CD4-positive, alpha-beta T cell treated with Interleukin-17A for 1 hour (primary cell): ENCODE measurements around the gene MOB3A.

Source experiments
- DNase-seq: peaks from one replicate; pipeline ENCODE4 v3.0.0-alpha.2; 2020

Gene MOB3A

GRCh38 chr19:2122982-2123381 is 26.9 kb upstream of the MOB3A start:
- DNase-seq, result no peak

GRCh38 chr19:2122251-2122650 is 26.1 kb upstream of the MOB3A start:
- DNase-seq, result no peak

DNA sequence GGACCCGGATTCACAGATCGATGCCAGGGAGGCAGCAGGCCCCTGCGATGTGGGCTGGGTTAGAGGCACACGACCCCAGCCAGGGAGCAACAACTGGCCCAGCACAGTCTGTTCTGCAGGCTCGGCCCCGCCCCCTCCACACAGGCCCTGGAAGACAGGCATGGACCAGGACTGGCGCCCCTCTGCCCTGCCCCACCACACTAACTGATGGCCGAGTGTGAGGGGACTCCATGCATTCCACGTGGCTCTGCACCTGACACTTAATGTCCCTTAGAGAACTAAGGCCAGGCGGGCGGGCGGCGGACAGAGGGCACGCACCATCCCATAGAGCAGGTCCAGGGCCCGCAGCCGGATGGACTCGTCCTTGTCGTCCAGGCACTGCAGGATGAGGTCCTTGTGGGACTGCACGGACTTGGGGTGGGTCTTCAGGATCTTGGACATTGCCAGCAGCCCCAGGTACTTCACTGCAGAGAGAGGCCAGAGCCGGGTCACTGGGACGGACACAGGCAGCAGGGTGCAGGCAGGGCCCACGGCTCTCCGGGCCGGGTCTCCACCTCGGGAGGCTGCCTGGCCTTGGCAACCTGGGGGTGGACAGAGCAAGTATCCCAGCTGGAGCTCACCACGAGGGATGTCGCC is 25.4 kb upstream of the MOB3A start:
- no peak for DNase-seq

DNA sequence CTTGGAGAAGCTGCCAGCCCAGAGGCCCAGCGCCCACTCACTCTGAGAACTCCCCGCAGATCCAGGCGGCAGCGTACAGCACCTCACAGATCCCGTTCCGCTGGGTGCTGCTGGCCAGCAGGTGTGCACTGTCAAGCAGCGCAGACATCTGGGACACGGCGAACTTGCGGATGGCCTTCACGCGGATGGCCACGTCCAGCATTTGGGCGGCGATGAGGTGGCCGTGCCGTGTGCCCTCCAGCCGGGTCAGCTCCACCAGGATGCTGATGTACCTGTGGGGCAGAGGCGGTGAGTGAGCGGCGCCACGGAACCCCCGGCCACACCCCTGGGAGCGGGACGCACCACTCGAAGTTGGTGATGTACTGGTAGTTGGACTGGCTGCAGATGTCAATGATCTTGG is 24.7 kb upstream of the MOB3A start:
- no peak for DNase-seq

DNA sequence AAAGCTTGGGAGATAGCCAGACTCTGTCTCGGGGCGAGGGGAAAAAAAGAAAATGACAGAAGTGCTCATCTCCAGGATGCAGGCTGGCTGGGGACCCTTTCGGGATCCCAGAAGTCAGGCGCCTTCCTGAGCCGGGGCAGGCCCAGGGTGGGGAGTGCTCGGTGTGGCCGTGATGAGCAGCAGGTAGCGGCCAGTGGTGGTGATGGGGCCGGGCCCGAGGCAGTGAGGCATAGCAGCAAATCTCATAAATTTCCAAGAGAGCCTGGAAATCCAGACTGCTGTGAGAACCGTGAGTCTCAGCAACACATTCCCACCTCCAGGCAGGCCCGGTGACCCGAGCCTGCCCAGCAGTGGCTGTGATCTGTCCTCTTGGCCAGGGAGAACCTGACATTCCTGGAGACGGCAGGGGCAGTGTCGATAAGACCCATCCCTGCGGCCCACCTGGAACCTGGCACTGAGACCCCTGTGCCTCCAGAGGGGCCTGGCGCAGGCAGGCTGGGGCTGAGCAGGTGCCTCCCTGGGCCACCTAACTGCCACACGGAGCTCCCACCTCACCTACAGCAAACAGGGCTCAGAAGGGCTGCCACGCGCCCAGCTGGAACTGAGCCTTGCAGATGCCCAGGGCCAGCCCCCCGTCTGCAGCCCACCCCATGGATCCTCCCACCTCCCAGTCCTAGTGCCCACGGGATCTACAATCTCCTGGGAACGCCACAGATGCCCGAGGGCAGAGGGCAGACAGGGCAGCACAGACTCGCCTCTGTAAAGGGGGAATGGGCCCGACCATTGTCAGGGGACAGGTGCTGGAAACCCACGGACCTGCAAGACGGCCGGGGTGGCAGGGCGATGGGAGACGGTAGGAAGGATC is 24.0 kb upstream of the MOB3A start:
- DNase-seq, result no peak

GRCh38 chr19:2118438-2118837 is 22.3 kb upstream of the MOB3A start:
- DNase-seq, result no peak

GRCh38 chr19:2117215-2117960 is 21.3 kb upstream of the MOB3A start:
- no peak for DNase-seq

- no peak for DNase-seq
Observed at GRCh38 chr19:2116507-2116906, 20.4 kb upstream of the MOB3A start.

DNA sequence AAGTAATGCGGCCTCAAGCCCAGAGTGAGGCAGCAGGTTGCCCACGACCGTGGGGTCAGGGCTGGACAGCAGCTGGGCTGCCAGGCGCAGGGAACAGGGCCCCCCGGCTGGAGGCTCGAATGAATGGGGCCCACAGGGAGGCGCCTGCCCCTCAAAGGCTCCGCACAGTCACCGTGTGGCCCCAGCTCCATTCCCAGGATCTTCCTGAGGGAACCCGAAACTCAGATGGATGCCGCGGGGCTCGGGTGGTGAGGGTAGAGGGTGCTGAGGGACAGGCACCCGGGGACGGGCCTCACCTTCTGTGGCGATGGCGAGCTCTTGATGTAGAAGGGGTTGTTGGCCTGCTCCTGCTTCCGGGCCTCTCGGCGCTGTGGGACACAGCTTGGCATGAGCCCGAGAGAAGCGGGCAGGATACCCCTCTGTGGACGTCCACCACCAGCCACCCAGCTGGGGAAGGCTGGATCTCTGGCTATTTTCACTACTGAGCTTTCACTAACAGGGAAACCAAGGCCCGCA is 19.8 kb upstream of the MOB3A start:
- no peak for DNase-seq

DNA sequence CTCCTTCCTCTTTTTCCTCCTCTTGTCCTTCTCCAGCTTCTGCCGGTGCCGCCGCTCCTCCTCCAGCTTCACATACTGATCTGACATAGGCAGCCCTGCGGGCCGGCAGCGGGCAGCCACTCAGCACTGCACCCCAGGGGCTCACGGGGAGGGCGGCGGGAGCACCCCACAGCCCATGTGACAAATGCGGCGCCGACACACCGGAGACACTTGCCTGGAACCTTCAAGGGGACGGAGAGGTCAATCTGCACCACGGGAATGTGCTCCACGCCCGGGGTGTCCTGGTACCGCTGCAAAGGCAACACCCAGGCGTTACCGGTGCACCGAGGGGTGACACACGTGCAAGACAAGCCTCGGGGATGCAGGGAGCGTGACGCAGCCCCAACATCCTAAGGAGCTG is 19.2 kb upstream of the MOB3A start:
- no peak for DNase-seq

DNA sequence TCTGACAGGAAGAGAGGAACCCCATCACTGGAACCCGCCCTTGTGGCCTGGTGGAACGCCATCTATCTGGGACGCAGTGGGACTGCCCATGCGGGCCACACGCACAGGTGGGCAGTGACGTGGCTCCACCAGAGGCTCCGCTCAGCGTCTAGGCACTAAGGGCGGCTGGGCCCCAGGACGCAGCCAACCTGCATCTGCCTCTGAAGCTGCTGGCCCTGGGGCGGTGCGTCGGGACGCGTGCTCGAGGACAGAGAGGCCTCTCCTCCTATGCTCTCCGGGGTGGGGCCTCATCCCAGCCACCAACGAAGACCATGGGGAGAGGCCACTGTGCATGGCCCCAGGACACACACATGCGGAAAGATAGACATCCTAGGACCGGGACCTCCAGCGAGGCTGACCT is 18.7 kb upstream of the MOB3A start:
- no peak for DNase-seq

DNA sequence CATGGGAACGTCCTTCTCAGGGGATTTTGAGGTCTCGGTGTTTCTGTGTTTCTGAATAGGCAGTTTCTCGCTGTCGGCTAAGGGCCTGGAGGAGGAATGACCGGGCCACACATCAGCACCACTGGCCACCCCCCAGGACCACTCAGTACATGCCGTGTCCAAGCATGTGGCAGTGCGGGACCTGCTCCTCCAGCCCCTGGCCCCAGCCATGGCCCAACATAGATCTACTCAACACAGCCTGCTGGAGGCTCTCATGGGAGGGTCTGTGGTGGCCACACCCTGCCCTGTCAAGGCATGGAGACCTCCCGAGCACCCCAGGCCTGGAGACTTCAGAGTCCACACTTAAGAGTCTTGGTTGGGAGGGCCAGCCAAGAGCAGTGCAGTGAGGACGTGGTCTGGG is 18.1 kb upstream of the MOB3A start:
- DNase-seq, result no peak

GRCh38 chr19:2113439-2114211 is 17.5 kb upstream of the MOB3A start:
- no peak for DNase-seq

DNA sequence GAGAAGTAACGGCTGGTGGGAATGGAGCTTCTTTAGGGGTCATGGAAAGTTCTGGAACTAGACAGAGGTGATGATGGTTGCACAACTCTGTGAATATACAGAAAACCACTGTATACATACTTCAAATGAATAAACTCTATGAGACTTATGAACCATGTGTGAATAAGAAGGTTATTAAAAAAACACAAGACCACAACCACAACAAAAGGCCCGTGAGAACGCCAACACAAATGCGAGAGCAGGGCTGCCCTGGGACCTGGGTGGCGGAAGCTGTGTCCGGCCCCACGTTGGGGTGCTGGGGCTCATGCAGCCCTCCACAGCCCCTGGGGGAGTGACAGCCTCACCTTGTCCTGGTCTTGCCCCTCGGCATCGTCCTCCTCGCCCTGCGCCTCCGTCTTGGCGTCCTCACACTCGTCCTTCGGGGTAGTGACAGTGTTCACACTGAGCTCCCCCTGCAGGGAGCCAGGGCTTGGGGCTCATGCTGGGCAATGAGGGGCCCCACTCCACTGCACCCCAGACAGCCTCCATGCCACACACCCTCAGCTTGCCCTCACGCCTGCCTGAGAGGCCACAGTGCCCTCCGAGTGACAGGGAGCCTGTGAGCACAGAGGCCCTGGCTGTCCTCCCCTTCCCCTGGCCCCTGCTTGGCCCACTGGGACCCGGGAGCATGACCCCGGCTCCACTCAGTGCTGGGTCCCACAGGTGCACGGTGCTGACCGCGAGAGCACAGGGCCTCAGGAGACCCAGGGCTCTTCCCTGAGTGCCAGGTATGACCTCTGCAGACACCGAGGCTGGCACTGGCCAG is 16.6 kb upstream of the MOB3A start:
- no peak for DNase-seq

DNA sequence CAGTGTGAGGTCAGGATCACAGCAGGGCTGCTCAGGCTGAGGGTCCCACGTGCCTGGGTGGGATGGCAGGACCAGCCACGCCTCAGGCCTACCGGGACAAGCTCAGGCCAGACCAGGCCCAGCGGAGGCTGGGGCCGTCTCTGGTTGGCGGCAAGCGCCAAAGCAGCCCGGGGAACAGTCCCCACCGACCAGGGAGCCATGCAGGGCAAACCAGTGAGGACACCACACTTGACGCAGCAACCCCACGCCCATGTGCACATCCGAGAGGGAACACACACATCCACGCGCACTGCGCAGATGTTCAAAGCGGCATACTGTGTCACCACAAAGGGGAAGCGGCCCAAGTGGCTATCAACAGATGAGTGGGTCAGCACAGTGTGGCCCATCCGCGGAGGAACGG is 15.8 kb upstream of the MOB3A start:
- no peak for DNase-seq

DNA sequence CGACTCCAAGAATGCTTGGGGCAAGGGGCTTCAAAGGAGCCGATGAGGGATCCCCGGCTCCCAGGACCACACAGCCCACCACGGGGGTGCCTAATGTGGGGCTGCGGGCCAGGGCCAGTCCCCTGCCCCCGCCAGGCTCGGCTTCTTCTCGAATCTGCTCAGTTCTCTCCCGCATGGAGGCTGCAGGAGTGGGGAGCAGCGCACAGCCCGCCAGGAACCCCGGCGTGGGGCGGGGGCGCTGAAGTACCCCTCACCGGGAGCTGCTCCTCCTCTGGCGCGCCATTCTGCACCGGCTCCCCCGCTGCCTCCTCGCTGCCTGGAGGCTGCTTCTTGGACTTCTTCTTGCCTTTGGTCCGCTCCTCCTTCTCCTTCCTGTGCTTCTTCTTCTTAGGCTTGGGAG is 15.3 kb upstream of the MOB3A start:
- DNase-seq, result no peak

- DNase-seq, result no peak
Observed at GRCh38 chr19:2110822-2111221, 14.7 kb upstream of the MOB3A start.

DNA sequence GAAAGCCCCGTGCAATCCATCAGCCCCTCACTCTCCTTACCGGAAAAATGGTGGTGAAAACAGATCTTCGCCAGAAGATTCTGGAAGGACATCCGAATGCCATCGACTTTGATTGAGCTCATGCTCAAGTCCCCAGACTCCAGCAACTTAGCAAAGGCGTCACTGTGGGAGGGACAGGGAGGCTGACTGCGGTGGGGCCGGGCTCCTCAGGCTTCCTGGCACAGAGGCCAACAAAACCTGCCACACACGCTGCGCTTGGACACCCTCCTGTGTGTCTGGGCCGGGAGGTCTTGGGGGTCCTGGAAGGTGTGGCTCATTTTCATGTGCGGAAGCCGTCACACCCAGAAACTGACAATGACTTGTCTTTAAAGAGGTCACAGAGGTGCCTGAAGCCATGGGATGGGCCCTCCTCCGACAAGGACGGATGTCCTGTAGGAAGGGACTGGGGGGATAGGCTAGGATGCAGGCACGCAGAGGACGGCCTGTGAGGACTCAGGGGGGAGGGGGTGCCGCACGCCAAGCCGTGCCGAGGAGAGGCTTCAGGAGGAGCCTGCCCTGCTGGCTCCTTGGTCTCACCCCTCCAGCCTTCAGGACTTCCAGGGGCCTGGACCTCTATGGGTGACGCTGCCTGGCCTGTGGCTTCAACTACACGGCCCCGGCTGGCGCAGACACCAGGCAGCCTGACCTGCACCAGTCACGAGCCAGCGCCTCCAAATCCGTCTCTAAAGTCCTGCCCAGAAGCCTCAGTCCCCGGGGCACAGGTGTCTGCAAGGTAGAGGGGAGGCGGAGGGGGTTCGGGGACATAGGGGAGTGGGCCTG is 13.1 kb upstream of the MOB3A start:
- DNase-seq, result no peak

GRCh38 chr19:2108251-2109016 is 12.3 kb upstream of the MOB3A start:
- DNase-seq, result no peak

GRCh38 chr19:2103045-2103707 is 7.0 kb upstream of the MOB3A start:
- no peak for DNase-seq
